HG03469 (cell line): ENCODE data around the gene UNC13A.

Experiments used
- ATAC-seq: cut with Tn5 transposase; IDR thresholded peaks from one replicate; pipeline ENCODE4 v1.9.1; 2021; ENCODE audit warnings: mild to moderate bottlenecking, moderate library complexity, moderate number of reproducible peaks; ENCODE audit not compliant: unreplicated experiment

UNC13A gene

GRCh38 chr19:17687857-17688784 is at the start of gene UNC13A:
Gene UNC13A, minus strand, starts transcription at chr19:17688354. Its CDS starts 155 bp downstream, at chr19:17688199.
- ATAC-seq, result no peak

GRCh38 chr19:17737690-17738153 is 49.6 kb upstream of the UNC13A start:
- no peak for ATAC-seq

GRCh38 chr19:17735410-17735809 is 47.3 kb upstream of the UNC13A start:
- ATAC-seq, result no peak

- ATAC-seq, result no peak
These were observed 46.0 kb upstream of the UNC13A start for GRCh38 chr19:17734146-17734545.

GRCh38 chr19:17733127-17733526 is 45.0 kb upstream of the UNC13A start:
- ATAC-seq, result no peak

- ATAC-seq, result no peak
These were observed 39.7 kb upstream of the UNC13A start for GRCh38 chr19:17727843-17728242.

- ATAC-seq, result no peak
These were observed 39.0 kb upstream of the UNC13A start for GRCh38 chr19:17726964-17727773.

GRCh38 chr19:17726136-17726741 is 38.1 kb upstream of the UNC13A start:
- ATAC-seq, result no peak

- ATAC-seq, result no peak
These were observed 37.4 kb upstream of the UNC13A start for GRCh38 chr19:17725422-17726078.

GRCh38 chr19:17724655-17725054 is 36.5 kb upstream of the UNC13A start:
- no peak for ATAC-seq

GRCh38 chr19:17722655-17723240 is 34.6 kb upstream of the UNC13A start:
- ATAC-seq, result no peak

- ATAC-seq, result no peak
These were observed 33.7 kb upstream of the UNC13A start for GRCh38 chr19:17721821-17722220.

GRCh38 chr19:17721111-17721628 is 33.0 kb upstream of the UNC13A start:
- no peak for ATAC-seq

GRCh38 chr19:17720440-17720839 is 32.3 kb upstream of the UNC13A start:
- ATAC-seq, result no peak

GRCh38 chr19:17719730-17720400 is 31.7 kb upstream of the UNC13A start:
- ATAC-seq, result no peak

- ATAC-seq, result no peak
These were observed 31.0 kb upstream of the UNC13A start, which contains the start of gene MAP1S for GRCh38 chr19:17718947-17719711. Gene MAP1S, plus strand, starts transcription at chr19:17719480. Its CDS starts 23 bp downstream, at chr19:17719503.

GRCh38 chr19:17718550-17718946 is 30.4 kb upstream of the UNC13A start:
- ATAC-seq, result no peak

GRCh38 chr19:17716309-17716929 is 28.3 kb upstream of the UNC13A start:
- no peak for ATAC-seq
